OCI-LY1 (cell line): ENCODE results near the gene PSME2.

Experiments used
- H2AFZ ChIP-seq: fragments of 200-600 bp; sonication (generic), shearing (Covaris generic); 2 replicates; pipeline ENCODE4 v1.6.0; 2014; ENCODE audit warnings: antibody characterized with exemption, mild to moderate bottlenecking, low read length
- H3F3A ChIP-seq: fragments of 200-600 bp; sonication (generic), shearing (Covaris generic); 2 replicates; pipeline ENCODE4 v1.6.0; 2014; ENCODE audit warnings: mild to moderate bottlenecking, antibody characterized with exemption, low read length, moderate library complexity; ENCODE audit not compliant: insufficient read depth
- H3K27ac ChIP-seq: fragments of 200-600 bp; sonication (generic); 2 replicates; pipeline ENCODE4 v1.5.1; 2014; ENCODE audit warnings: low read length, mixed run types, mild to moderate bottlenecking, low read depth; ENCODE audit not compliant: poor library complexity, severe bottlenecking
- H3K27me3 ChIP-seq: fragments of 200-600 bp; sonication (generic); 2 replicates; pipeline ENCODE4 v1.6.0; 2014; ENCODE audit warnings: antibody characterized with exemption, mild to moderate bottlenecking, low read length, moderate library complexity; ENCODE audit not compliant: insufficient read depth
- H3K36me3 ChIP-seq: fragments of 200-600 bp; sonication (generic); 2 replicates; pipeline ENCODE4 v1.6.1; 2014; ENCODE audit warnings: mild to moderate bottlenecking, antibody characterized with exemption, low read length, moderate library complexity, mixed read lengths; ENCODE audit not compliant: insufficient read depth
- H3K4me1 ChIP-seq: fragments of 200-600 bp; sonication (generic); 2 replicates; pipeline ENCODE4 v1.5.1; 2014; ENCODE audit warnings: mild to moderate bottlenecking, low read length, moderate library complexity; ENCODE audit not compliant: insufficient read depth, severe bottlenecking
- H3K4me2 ChIP-seq: fragments of 200-600 bp; sonication (generic), shearing (Covaris generic); 2 replicates; pipeline ENCODE4 v1.6.1; 2014; ENCODE audit warnings: low read length
- H3K4me3 ChIP-seq: fragments of 200-600 bp; sonication (generic); 2 replicates; pipeline ENCODE4 v1.5.1; 2014; ENCODE audit warnings: low read length, low read depth, mild to moderate bottlenecking, mixed read lengths; ENCODE audit not compliant: poor library complexity, severe bottlenecking
- H3K79me2 ChIP-seq: fragments of 200-600 bp; shearing (Covaris generic); 2 replicates; pipeline ENCODE4 v1.6.1; 2016; ENCODE audit warnings: mixed run types, low read length, mixed read lengths; ENCODE audit not compliant: insufficient read depth
- H3K9ac ChIP-seq: fragments of 200-600 bp; sonication (generic), shearing (Covaris generic); 2 replicates; pipeline ENCODE4 v1.6.1; 2014; ENCODE audit warnings: mild to moderate bottlenecking, low read length, mixed read lengths
- H3K9me2 ChIP-seq: fragments of 200-600 bp; sonication (generic), shearing (Covaris generic); 2 replicates; pipeline ENCODE4 v1.6.1; 2014; ENCODE audit warnings: low read depth, mild to moderate bottlenecking, low read length, mixed read lengths
- H3K9me3 ChIP-seq: fragments of 200-600 bp; shearing (Covaris generic); 2 replicates; pipeline ENCODE4 v1.6.1; 2014; ENCODE audit warnings: low read length, mixed read lengths
- H4K20me1 ChIP-seq: fragments of 200-600 bp; sonication (generic), shearing (Covaris generic); 2 replicates; pipeline ENCODE4 v1.6.0; 2016; ENCODE audit warnings: mild to moderate bottlenecking, low read length; ENCODE audit not compliant: insufficient read depth
- CTCF ChIP-seq: fragments of 200-600 bp; sonication (generic), shearing (Covaris generic); IDR thresholded peaks from 2 replicates; pipeline ENCODE4 v1.5.1; 2017; ENCODE audit warnings: mild to moderate bottlenecking, antibody characterized with exemption, low read length, moderate library complexity, mixed read lengths
- EZH2 ChIP-seq: fragments of 200-600 bp; sonication (generic), shearing (Covaris generic); IDR thresholded peaks from 2 replicates; pipeline ENCODE4 v1.8.0; 2017; ENCODE audit warnings: borderline replicate concordance, mixed run types, mild to moderate bottlenecking, antibody characterized with exemption, low read length, moderate library complexity, mixed read lengths

PSME2 gene

GRCh38 chr14:24151404-24152080, 5.1 kb upstream of the PSME2 start:
- no peak overlapping the region for H3K4me2 ChIP-seq
- H3K9ac ChIP-seq, result no peak overlapping the region
- H3K4me3 ChIP-seq, result no peak overlapping the region
- no peaks in the 10 kb centered on the region; the same call in 1 of the 2 replicates for H3K79me2 ChIP-seq
- H3K27ac ChIP-seq, result no peak overlapping the region
- no peak overlapping the region for H2AFZ ChIP-seq
- TF ChIP-seq CTCF, result no peak
- TF ChIP-seq EZH2, result no peak
- H3K36me3 ChIP-seq, result peaks cover 56% of the 10 kb centered on the region
- no peaks in the 10 kb centered on the region for H4K20me1 ChIP-seq
- no peaks in the 10 kb centered on the region for H3K9me3 ChIP-seq
- H3K27me3 ChIP-seq, result no peaks in the 10 kb centered on the region
- H3F3A ChIP-seq, result no peaks in the 10 kb centered on the region
- no peaks in the 10 kb centered on the region for H3K9me2 ChIP-seq
- peaks cover 12% of the 10 kb centered on the region for H3K4me1 ChIP-seq

- Histone ChIP-seq H4K20me1 (no peaks in the 10 kb centered on the region), H3K9me2 (no peaks in the 10 kb centered on the region), H3K4me1 (peaks cover 12% of the 10 kb centered on the region), H3K4me2 (no peak overlapping the region), H3K36me3 (peaks cover 53% of the 10 kb centered on the region), H3K27ac (no peak overlapping the region), H3K79me2 (no peaks in the 10 kb centered on the region; the same call in 1 of the 2 replicates), H3F3A (no peaks in the 10 kb centered on the region), H3K9ac (no peak overlapping the region), H3K27me3 (no peaks in the 10 kb centered on the region), H3K9me3 (no peaks in the 10 kb centered on the region), H3K4me3 (no peak overlapping the region), H2AFZ (no peak overlapping the region)
- TF ChIP-seq EZH2, result no peak
- no peak for TF ChIP-seq CTCF
Measured at GRCh38 chr14:24150993-24151392, 4.6 kb upstream of the PSME2 start.

- Histone ChIP-seq H3K79me2 (peaks cover 4% of the 10 kb centered on the region; the same call in 1 of the 2 replicates), H3F3A (no peaks in the 10 kb centered on the region), H3K4me3 (no peak overlapping the region), H3K36me3 (peaks cover 51% of the 10 kb centered on the region), H3K9me2 (no peaks in the 10 kb centered on the region), H3K9ac (no peak overlapping the region), H3K27ac (no peak overlapping the region), H2AFZ (no peak overlapping the region), H3K27me3 (no peaks in the 10 kb centered on the region), H3K9me3 (no peaks in the 10 kb centered on the region), H3K4me1 (peaks cover 17% of the 10 kb centered on the region), H3K4me2 (no peak overlapping the region), H4K20me1 (no peaks in the 10 kb centered on the region)
- no peak for TF ChIP-seq CTCF
- no peak for TF ChIP-seq EZH2
Measured at GRCh38 chr14:24150567-24150966, 4.2 kb upstream of the PSME2 start.
